Mesenteric fat pad (tissue), 1 donor: Measurements from ENCODE around the gene KIAA1671. TPM values are rescaled to one million over a fixed set of nuclear protein-coding genes. Genes with fewer than 3 reads are reported as not detected.
"Not testable (repeated sequence)": the region's sequence is repeated elsewhere in the genome, so short reads cannot be mapped to it uniquely, and the experiment has no call there.

ENCODE experiments used
- DNase-seq: peaks from one replicate; pipeline ENCODE4 v3.0.0-alpha.2; 2020; ENCODE audit warnings: low spot score
- total RNA-seq: library from RNA; stranded (reverse); fragmentation: NEBNext Ultra II Directional; extraction: Animal tissue kit (Norgen Biotek cat#: 25700); gene quantifications from one replicate; pipeline ENCODE4 v1.2.1, GENCODE V29; 2021
- donor health status: DM: yes; HTN: yes; CAD: no.

Gene KIAA1671
- total RNA-seq, 1 donor from 2014 or later = 14.9 TPM

- no peak for DNase-seq
Observed at GRCh38 chr22:25183949-25184619, 231.6 kb downstream of the KIAA1671 start.

- DNase-seq = no peak
Observed at GRCh38 chr22:25186140-25186539, 233.6 kb downstream of the KIAA1671 start.

DNA sequence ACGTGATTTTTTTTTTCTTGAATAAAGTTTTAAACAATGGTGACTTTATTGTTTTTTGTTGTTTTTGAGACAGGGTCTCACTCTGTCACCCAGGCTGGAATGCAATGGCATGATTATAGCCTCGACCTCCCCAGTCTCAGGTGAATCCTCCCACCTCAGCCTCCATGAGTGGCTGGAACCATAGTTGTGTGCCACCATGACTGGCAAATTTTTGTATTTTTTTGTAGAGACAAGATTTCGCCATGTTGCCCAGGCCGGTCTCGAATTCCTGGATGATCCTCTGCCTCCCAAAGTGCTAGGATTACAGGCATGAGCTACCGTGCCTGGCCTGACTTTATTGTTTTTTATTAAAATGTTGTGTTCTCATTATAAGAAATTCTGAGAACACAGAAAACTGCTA is 235.0 kb downstream of the KIAA1671 start:
- no peak for DNase-seq

GRCh38 chr22:25192406-25192805 is 239.9 kb downstream of the KIAA1671 start:
- no peak for DNase-seq

GRCh38 chr22:25193130-25193529 is 240.6 kb downstream of the KIAA1671 start:
- DNase-seq = no peak

- no peak for DNase-seq
Observed at GRCh38 chr22:25193548-25193947, 241.0 kb downstream of the KIAA1671 start.

- no peak for DNase-seq
Observed at GRCh38 chr22:25196326-25196725, 243.8 kb downstream of the KIAA1671 start.

- DNase-seq = no peak
Observed at GRCh38 chr22:25197340-25197739, 244.8 kb downstream of the KIAA1671 start.

DNA sequence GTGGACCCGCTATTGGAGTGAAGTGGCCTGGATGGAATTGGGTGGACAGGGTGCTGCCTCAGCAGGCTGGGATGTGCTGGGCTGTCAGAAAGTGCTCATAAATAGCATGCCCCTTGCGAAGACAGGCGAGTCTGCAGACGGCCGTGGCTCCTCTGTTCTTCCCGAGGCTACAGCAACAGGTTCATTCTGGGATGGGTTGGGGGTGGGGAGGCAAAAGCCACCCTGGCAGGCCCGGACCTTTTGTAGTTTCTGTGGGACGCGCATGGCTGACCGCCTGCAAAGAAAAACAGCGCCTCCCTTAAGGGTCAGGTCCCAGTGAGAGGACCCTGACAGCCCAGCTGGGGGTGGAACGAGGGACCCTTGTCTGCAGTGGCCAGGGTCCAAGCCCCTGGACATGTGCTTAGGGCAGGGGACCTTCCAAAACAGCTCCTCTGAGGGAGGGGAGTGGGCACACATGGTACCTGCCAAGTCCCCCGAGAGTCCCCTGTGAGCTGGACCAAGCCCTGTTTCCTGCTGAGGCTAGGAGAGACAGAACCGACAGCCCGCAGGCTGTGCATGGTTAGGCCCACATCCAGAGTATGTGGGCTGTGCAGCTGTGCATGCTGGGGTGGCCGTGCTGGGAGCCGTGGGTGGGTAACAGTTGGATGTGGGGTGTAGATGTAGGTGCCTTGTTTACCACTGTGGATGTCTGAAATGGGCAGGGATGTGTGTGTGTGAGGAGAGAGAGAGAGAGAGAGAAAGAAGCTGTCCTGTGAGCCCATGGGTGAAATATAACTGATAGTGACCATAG is 247.4 kb downstream of the KIAA1671 start, which contains the start of gene CRYBB3:
Gene CRYBB3 (plus strand): TSS at position 128 of the 790 bp plus-strand sequence. CDS start 1,539 bp downstream, outside the sequence.
- DNase-seq = no peak

DNA sequence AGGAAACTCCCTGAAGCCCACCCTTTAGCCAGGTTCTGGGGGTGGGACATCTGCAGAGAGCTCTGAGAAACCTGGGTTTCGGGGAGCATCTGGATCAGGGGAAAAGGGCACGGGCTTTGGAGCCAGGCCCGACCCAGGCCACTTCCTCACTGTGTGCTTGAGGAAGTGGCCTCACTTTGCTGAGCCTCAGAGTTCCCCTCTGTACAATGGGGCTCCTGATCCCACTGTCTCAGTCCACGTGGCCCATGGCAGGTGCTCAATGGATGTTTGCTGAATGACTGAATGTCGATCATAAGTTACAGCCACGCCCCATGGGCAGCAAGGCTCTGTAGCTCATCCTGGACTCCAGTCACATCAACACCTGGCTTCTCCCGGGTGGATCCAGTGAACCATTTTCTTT is 248.5 kb downstream of the KIAA1671 start:
- DNase-seq = no peak

GRCh38 chr22:25201557-25202273 is 249.2 kb downstream of the KIAA1671 start:
- no peak for DNase-seq

DNA sequence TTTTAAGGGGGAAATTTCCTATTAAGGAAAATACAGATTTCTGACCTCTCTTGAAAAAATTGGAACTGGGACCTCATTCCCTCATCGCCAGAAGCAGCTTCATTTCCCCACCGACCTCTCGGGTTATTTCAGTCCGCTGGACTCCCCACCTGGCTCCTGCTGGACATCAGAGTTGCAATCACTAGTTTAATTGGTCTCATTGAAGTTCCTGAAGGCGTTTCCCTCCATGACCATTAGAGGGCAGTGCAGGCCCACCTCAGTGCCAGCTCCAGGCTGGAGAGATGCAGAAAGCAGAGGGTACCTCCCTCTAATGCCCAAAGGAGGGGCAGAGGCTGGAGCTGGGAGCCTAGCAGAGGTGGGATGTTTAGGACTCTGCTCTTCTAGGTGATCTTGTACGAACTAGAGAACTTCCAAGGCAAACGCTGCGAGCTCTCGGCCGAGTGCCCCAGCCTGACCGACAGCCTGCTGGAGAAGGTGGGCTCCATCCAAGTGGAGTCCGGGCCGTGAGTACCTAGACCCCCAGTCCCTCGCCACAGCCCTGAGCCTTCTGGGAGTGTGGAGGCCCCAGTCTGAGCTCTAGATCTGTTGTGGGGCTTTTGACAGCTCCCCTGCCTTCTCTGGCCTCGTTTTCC is 249.9 kb downstream of the KIAA1671 start:
- no peak for DNase-seq

GRCh38 chr22:25203082-25203481 is 250.6 kb downstream of the KIAA1671 start:
- no peak for DNase-seq

GRCh38 chr22:25204547-25204946 is 252.0 kb downstream of the KIAA1671 start:
- DNase-seq = not testable (repeated sequence)

- DNase-seq = no peak
Observed at GRCh38 chr22:25205847-25206246, 253.3 kb downstream of the KIAA1671 start.

GRCh38 chr22:25206998-25207397 is 254.5 kb downstream of the KIAA1671 start:
- DNase-seq = no peak

- DNase-seq = no peak
Observed at GRCh38 chr22:25207553-25208157, 255.1 kb downstream of the KIAA1671 start.

- DNase-seq = no peak
Observed at GRCh38 chr22:25208328-25208727, 255.8 kb downstream of the KIAA1671 start.

DNA sequence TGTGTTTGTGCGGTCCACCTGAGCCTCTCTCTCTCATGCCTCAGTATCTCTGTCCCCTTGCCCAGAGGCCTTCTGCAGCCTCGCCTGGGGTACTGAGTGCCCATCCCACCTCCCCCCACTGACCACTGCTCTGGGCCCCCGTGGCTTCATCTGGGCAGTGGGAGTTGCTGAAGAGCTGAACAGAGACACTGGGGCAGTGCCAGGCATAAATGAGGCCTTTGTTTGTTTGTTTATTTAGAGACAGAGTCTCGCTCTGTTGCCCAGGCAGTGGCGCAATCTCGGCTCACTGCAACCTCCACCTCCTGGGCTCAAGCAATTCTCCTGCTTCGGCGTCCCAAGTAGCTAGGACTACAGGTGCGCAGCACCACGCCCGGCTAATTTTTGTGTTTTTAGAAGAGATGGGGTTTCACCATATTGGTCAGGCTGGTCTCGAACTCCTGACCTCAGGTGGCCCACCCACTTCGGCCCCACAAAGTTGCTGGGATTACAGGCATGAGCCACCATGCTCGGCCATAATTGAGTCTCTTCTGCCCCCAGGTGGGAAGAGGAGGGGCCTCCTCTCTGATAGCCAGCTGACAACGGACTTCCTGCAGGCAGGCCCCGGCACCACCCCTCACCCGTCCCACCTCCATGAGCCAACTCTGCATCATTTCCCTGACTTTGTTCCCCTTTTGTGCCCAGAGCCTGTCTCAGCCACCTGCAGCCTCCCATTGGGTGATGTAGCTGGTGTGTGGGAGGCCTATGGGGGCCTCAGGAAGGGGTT is 256.4 kb downstream of the KIAA1671 start:
- DNase-seq = no peak

DNA sequence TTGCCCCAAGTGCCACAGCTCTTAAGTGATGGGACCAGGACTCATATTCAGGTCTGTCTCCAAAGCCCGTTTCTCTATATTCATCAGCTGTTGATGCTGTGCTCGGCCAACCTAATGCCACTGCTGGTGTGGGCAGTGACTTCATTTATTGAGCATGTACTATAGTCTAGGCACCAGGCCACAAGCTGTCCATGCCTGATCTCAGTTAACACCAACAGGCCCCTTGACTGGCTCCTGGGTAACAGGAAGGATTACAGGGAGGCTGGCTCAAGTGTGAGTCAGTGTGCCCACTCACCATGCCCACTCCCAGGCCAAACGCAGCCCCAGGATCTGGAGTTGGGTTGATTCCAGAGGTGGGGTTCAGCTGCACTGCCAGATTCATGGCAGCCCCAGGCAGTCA is 258.3 kb downstream of the KIAA1671 start:
- no peak for DNase-seq
